Gastroesophageal sphincter (tissue), 3 donors: ENCODE measurements around the gene KIAA0825.

Experiments
- EP300 ChIP-seq: sonication (generic); formaldehyde crosslinking; IDR thresholded peaks from one replicate; pipeline ENCODE4 v1.6.1; 2017; ENCODE audit warnings: antibody characterized with exemption, mild to moderate bottlenecking
- POLR2A ChIP-seq, 2 donors: fragments of 450-650 bp; IDR thresholded peaks; one replicate each; pipeline ENCODE4 v1.6.1; 2017; ENCODE audit warnings: antibody characterized with exemption in 2 of 2, mild to moderate bottlenecking in 2 of 2, moderate library complexity in 1 of 2
- TF ChIP-seq, protein P1 (sequence below), 4 experiments: fragments of 200-600 bp in 2 of 4; fragments of 450-650 bp in 2 of 4; sonication (generic) in 1 of 4; IDR thresholded peaks; one replicate each; pipeline ENCODE4 v1.5.1; 2017 to 2019; ENCODE audit warnings: antibody characterized with exemption in 4 of 4, mild to moderate bottlenecking in 2 of 4, moderate library complexity in 2 of 4

DNA sequence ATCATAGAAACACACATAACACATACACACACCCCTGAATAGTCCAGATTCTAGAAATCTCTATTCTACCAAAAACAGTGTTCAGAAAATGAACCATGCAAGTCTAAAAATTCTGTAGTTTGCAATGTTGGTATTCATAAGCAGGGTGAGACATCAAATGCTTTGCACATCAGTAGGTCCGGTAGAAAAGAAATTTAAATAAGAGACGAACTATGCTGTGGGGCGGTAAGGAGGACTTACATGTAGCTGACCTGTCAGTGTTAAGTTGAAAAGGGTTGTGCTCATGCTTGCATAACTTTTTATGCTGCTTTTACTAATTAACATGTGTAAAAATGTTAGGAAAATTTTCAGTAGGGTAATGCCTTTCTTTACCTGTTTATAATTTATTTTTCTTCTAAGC, 409.1 kb downstream of the KIAA0825 start:
- TF ChIP-seq, protein P1, sequence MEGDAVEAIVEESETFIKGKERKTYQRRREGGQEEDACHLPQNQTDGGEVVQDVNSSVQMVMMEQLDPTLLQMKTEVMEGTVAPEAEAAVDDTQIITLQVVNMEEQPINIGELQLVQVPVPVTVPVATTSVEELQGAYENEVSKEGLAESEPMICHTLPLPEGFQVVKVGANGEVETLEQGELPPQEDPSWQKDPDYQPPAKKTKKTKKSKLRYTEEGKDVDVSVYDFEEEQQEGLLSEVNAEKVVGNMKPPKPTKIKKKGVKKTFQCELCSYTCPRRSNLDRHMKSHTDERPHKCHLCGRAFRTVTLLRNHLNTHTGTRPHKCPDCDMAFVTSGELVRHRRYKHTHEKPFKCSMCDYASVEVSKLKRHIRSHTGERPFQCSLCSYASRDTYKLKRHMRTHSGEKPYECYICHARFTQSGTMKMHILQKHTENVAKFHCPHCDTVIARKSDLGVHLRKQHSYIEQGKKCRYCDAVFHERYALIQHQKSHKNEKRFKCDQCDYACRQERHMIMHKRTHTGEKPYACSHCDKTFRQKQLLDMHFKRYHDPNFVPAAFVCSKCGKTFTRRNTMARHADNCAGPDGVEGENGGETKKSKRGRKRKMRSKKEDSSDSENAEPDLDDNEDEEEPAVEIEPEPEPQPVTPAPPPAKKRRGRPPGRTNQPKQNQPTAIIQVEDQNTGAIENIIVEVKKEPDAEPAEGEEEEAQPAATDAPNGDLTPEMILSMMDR (IDR thresholded peaks at IDR 0.05), result no peak
- TF ChIP-seq POLR2A (IDR thresholded peaks at IDR 0.05), result no peak
- no peak for TF ChIP-seq EP300
